CD4-positive, alpha-beta T cell treated with Interleukin-4 for 4 hours (primary cell): ENCODE data around the gene MATK.

Experiments
- DNase-seq: peaks from one replicate; pipeline ENCODE4 v3.0.0-alpha.2; 2020

MATK gene

DNA sequence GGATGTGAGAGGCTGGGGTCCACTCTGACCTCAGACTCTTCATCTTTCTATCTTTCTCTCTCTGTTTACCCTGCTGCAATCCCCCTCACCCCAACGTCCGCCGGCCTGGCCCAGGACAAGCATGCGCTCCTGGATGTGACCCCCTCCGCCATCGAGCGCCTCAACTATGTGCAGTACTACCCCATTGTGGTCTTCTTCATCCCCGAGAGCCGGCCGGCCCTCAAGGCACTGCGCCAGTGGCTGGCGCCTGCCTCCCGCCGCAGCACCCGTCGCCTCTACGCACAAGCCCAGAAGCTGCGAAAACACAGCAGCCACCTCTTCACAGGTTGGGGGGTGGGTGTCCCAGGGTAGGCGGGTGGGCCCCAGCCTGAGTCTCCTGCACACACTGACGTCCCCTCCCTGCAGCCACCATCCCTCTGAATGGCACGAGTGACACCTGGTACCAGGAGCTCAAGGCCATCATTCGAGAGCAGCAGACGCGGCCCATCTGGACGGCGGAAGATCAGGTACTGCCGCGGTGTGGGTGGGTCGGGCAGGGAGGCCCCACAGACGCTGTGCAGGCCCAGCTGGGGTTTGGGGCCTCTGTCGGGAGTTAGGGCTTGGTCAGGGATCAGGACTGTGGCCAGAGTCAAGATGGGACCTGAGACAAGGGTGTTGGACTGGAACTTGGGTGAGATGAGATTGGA is 39.7 kb downstream of the MATK start:
- no peak for DNase-seq

DNA sequence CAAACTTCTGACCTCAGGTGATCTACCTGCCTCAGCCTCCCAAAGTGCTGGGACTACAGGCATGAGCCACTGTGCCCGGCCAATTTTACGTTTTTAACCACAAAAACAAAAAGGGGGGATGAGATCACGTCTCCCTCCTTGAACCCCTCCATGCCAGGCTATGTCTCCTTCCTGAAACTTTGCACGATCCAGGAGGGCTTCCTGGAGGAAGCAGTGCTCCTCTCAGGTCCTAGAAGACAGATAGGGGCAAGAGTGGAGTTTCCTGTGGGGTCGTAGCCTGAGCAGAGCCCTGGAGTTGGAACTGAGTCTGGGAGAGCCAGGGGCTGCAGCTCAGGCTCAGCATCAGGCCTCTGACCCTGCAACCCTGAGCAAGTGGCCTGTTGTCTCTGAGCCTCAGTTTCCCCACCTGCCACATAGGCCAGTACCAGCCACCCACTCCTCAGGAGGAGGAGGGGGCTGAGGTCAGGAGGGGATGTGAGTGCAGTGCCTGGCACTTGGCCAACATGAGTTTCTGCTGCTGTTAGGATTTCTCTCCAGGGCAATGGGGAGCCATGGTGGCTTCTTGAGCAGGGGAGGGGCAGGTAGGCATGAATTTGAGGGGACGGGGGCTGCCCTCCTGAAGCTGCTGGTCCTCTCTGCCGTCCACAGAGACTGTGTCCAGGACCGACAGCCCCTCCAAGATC is 40.7 kb downstream of the MATK start:
- no peak for DNase-seq

DNA sequence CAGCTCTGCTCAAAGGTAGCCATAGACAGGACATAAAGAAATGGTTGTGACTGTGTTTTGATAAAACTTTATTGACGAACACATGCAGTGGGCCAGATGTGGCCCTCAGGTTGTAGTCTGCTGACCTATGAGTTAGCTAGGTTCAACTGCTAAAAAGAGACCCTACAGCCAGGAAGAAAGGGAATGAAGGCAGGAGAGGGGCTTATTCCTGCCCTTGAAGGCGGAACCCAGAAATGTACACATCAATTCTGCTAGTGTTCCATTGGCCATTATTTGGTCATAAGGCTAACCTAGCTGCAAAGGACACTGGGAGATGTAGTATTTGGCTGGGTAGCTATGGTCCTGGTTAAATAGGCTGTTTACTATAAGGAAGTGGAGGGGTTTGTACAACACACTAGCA is 42.7 kb downstream of the MATK start:
- DNase-seq: no peak

DNA sequence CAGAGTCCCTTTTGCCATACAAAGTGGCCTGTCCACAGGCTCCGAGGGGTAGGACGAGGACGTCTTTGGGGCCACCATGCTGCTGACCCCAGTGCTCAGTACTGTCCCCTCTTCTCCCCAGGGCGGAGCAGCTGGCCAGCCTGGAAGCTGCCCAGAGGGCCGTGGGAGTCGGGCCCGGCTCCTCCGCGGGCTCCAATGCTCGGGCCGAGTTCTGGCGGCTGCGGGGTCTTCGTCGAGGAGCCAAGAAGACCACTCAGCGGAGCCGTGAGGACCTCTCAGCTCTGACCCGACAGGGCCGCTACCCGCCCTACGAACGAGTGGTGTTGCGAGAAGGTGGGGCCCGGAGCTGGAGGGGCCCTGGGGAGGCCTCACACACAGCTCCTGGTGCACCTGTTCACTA is 45.8 kb downstream of the MATK start:
- no peak for DNase-seq

DNA sequence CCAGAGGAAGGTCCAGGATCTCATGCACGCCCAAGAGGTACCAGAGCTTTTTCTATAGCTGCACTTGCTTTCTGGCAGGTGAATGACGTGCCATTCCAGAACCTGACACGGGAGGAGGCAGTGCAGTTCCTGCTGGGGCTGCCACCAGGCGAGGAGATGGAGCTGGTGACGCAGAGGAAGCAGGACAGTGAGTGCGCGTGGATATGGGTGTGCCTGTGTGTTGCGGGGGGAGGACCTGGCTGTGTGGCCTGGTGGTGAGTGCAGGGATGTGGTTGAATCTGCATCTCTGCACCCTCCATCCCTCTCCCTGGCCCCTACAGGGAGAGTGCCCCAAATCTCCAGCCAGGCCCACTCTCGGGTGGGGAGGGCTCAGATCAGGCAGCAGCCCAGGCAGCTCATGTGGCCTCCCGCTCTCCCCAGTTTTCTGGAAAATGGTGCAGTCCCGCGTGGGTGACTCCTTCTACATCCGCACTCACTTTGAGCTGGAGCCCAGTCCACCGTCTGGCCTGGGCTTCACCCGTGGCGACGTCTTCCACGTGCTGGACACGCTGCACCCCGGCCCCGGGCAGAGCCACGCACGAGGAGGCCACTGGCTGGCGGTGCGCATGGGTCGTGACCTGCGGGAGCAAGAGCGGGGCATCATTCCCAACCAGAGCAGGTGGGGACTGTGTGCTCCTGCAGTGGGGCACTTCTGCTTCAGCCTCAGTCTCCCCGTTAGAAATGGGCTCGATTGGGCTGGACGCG is 47.5 kb downstream of the MATK start:
- no peak for DNase-seq

DNA sequence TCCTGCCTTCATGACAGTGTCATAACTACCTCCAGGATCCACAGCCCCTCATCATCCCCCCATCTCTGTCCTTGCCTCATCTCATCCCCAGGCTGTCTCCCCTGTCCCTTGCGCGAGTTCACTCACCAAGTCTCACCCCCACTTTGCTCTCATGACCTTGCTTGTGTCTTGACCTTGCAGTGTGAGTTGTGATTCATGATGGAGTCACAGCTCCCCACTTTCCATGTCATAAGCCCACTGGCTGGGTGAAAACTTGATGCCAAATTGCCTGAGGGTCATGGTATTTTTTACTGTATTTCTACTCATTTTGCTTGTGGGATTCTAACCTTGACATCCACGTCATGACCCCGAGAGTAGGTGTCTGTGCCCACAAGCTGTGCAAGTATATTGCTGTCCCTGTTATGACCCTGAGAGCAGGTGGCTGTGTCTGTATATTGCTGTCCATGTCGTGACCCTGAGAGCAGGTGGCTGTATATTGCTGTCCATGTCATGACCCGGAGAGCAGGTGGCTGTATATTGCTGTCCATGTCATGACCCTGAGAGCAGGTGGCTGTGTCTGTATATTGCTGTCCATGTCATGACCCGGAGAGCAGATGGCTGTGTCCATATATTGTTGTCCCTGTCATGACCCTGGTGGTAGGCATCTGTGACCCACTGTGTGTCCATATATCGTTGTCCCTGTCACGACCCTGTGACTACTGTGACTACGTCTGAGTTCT is 48.5 kb downstream of the MATK start:
- no peak for DNase-seq

DNA sequence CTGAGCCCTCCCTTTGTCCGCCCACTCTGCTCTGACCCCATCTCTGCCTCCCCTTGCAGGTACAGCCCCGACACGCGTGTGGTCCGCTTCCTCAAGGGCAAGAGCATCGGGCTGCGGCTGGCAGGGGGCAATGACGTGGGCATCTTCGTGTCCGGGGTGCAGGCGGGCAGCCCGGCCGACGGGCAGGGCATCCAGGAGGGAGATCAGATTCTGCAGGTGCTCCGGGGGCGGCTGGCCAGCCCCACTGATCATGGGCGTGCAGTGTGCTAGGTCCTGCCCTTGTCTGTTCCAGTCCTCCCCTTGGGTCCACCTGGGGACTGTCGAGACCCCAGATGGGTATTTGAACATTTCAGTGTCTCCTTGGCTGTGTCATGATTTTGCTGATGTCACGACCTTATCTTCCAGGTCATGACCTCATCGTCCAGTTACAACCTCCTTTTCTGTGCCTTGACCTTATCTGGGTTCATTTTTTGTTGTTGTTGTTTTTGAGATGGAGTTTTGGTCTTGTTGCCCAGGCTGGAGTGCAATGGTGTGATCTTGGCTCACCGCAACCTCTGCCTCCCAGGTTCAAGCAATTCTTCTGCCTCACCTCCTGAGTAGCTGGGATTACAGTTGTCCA is 50.0 kb downstream of the MATK start:
- DNase-seq: no peak

DNA sequence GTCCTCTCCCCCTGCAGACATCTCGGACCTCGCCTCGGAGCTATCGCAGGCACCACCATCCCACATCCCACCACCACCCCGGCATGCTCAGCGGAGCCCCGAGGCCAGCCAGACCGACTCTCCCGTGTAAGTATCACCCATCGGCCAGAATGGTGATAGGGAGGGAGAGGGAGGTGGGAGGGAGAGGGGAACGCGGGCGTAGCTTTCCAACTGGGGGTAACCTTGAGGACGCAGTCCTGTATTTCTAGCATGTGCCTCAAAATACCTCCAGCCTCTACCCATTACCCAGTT is 51.9 kb downstream of the MATK start:
- no peak for DNase-seq

DNA sequence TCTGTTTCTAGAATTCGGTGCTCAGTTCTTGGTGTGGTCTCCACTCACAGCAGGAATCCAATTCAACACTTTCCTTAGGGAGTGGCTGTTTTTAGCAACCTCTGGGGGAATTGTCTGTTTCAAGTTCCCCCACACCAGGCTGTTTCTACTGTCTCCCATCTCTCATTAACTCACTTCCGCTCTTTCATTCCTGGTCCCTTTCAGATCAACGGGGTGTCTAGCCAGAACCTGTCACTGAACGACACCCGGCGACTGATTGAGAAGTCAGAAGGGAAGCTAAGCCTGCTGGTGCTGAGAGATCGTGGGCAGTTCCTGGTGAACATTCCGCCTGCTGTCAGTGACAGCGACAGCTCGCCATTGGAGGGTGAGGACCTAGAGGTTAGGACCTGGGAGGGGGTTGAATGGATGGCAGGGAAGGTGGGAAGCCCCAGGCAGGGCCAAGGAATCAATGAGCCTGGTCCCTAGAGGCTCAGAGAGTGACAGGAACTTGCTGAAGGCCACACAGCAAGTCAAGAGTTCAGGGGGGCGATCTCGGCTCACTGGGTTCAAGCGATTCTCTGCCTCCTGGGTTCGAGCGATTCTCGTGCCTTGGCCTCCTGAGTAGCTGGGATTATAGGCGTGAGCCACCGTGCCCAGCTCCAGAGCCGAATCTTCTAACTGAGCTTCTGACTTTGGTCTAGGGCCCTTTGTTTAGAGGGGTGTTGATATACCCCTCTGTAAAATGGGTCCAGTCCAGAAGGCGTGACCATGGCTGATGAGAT is 52.5 kb downstream of the MATK start:
- no peak for DNase-seq

DNA sequence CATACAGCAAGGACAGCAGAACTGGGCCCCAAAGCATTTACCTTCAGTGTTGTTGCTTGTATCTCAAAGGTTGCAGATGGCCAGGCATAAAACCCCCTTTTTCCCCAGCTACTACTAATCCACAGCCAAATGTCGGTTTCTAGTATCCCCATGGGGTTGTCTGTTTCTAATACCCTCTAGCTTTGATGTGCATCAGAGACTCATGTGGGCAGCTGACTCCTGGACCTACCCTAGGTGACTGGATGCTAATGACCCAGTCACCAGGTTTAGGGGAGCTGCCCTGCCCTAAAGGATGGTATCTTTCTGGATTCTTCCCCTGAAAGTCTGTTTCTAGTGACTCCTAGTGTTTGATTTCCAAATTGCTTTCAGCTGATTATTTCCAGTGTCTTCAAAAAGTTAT is 54.1 kb downstream of the MATK start:
- no peak for DNase-seq

DNA sequence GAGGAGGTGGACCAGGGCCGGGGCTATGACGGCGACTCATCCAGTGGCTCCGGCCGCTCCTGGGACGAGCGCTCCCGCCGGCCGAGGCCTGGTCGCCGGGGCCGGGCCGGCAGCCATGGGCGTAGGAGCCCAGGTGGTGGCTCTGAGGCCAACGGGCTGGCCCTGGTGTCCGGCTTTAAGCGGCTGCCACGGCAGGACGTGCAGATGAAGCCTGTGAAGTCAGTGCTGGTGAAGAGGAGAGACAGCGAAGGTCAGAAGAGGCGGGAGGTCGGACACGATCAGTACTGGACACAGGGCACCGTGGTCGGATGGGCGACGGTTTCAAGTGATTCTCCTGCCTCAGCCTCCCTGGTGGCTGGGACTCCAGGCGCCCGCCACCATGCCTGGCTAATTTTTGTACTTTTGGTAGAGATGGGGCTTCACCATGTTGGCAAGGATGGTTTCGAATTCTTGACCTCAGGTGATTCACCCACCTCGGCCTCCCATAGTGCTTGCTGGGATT is 55.7 kb downstream of the MATK start:
- DNase-seq: no peak
